K562 (cell line): ENCODE data around the gene MYL12A. TPM values are rescaled to one million over a fixed set of nuclear protein-coding genes. Genes with fewer than 3 reads are reported as not detected.

ENCODE experiments used
- AFF1 ChIP-seq, 2 experiments: fragments of 450-650 bp; IDR thresholded peaks; 2 replicates each; pipeline ENCODE4 v1.6.1; 2018; ENCODE audit warnings: mild to moderate bottlenecking in 2 of 2, low read depth in 1 of 2; ENCODE audit not compliant: partially characterized antibody in 2 of 2
- CBFB ChIP-seq: sonication (generic); formaldehyde crosslinking; IDR thresholded peaks from 2 replicates; pipeline ENCODE4 v1.4.0; 2020; ENCODE audit warnings: mild to moderate bottlenecking, missing genetic modification reagents
- GATAD2A ChIP-seq: fragments of 450-650 bp; IDR thresholded peaks from 2 replicates; pipeline ENCODE4 v1.6.1; 2017
- JUND ChIP-seq, 2 experiments: IDR thresholded peaks; 2 replicates in 1 of 2; 3 replicates in 1 of 2; pipeline ENCODE4 v1.6.1; 2011; ENCODE audit warnings: borderline replicate concordance in 2 of 2, low read depth in 2 of 2, low read length in 2 of 2, improper control_type of control experiment in 1 of 2, missing biosample characterization in 1 of 2, missing genetic modification characterization in 1 of 2, missing genetic modification reagents in 1 of 2
- MBD2 ChIP-seq: sonication (generic); IDR thresholded peaks from 2 replicates; pipeline ENCODE4 v1.6.1; 2016; ENCODE audit warnings: low read depth, borderline replicate concordance
- MEF2A ChIP-seq: IDR thresholded peaks from 2 replicates; pipeline ENCODE4 v1.6.1; 2011; ENCODE audit warnings: low read depth, mild to moderate bottlenecking, low read length, moderate library complexity; ENCODE audit not compliant: control insufficient read depth
- NONO ChIP-seq, 2 experiments: fragments of 200-400 bp in 1 of 2; fragments of 450-650 bp in 1 of 2; formaldehyde crosslinking in 1 of 2; IDR thresholded peaks; 2 replicates each; pipeline ENCODE4 v1.6.1; 2017; ENCODE audit warnings: low read depth in 2 of 2, mild to moderate bottlenecking in 2 of 2, moderate library complexity in 2 of 2, low read length in 1 of 2
- NUFIP1 ChIP-seq: fragments of 450-650 bp; IDR thresholded peaks from 2 replicates; pipeline ENCODE4 v1.6.1; 2018; ENCODE audit not compliant: partially characterized antibody
- PATZ1 ChIP-seq: fragments of 250-450 bp; sonication (Bioruptor Pico); IDR thresholded peaks from 2 replicates; pipeline ENCODE4 v1.5.0; 2020; ENCODE audit warnings: mild to moderate bottlenecking, borderline replicate concordance
- RBM22 ChIP-seq: fragments of 200-400 bp; formaldehyde crosslinking; IDR thresholded peaks from 2 replicates; pipeline ENCODE4 v1.6.1; 2018; ENCODE audit warnings: low read length, low read depth; ENCODE audit not compliant: poor library complexity, severe bottlenecking
- SNIP1 ChIP-seq: fragments of 450-650 bp; IDR thresholded peaks from 2 replicates; pipeline ENCODE4 v1.7.1; 2017; ENCODE audit warnings: low read depth, mild to moderate bottlenecking
- TAF1 ChIP-seq: IDR thresholded peaks from 2 replicates; pipeline ENCODE4 v1.6.1; 2011; ENCODE audit warnings: mild to moderate bottlenecking, low read length, moderate library complexity; ENCODE audit not compliant: insufficient read depth, control insufficient read depth, severe bottlenecking; ENCODE audit errors: extremely low read depth
- TAL1 ChIP-seq: fragments of 450-650 bp; IDR thresholded peaks from 2 replicates; pipeline ENCODE4 v1.6.1; 2016; ENCODE audit warnings: mild to moderate bottlenecking
- TBP ChIP-seq: optimal IDR thresholded peaks from 2 replicates; pipeline ENCODE3; 2011; ENCODE audit warnings: low read depth, low read length, improper control_type of control experiment
- THAP12 ChIP-seq: fragments of 250-450 bp; sonication (Bioruptor Pico); IDR thresholded peaks from 2 replicates; pipeline ENCODE4 v1.9.0; 2021; ENCODE audit warnings: mild to moderate bottlenecking, inconsistent platforms
- ZBTB17 ChIP-seq: fragments of 450-650 bp; formaldehyde crosslinking; IDR thresholded peaks from 2 replicates; pipeline ENCODE4 v1.4.0; 2020; ENCODE audit warnings: mild to moderate bottlenecking
- ZNF174 ChIP-seq: fragments of 250-450 bp; sonication (Bioruptor Pico); IDR thresholded peaks from 2 replicates; pipeline ENCODE4 v1.4.0; 2020; ENCODE audit warnings: mild to moderate bottlenecking
- ZNF699 ChIP-seq: fragments of 250-450 bp; sonication (Bioruptor Pico); IDR thresholded peaks from 2 replicates; pipeline ENCODE4 v1.8.0; 2021; ENCODE audit warnings: mild to moderate bottlenecking, moderate library complexity; ENCODE audit not compliant: insufficient replicate concordance
- polyA plus RNA-seq, 8 experiments: library from polyadenylated mRNA; depleted of rRNA in 4 of 8; stranded (reverse) in 5 of 8; unstranded in 3 of 8; fragments of >200 nt; fragmentation: Nextera tagmentation in 2 of 8; fragmentation: Illumina TruSeq in 1 of 8; extraction: Ambion mirVana in 2 of 8; extraction: Trizol in 1 of 8; gene quantifications; 2 replicates each; pipeline versions ENCODE4 v1.2.1 to v1.2.3, GENCODE V29; 2011 to 2014; ENCODE audit warnings: inconsistent platforms in 1 of 8, missing spikeins in 1 of 8
- total RNA-seq, 7 experiments: library from RNA; depleted of rRNA in 6 of 7; stranded (reverse); fragments of >200 nt in 6 of 7; fragmentation: Illumina TruSeq in 2 of 7; extraction: Trizol in 2 of 7; gene quantifications; 2 replicates each; pipeline versions ENCODE4 v1.2.1 to v1.2.3, GENCODE V29; 2011 to 2021; ENCODE audit warnings: low replicate concordance in 1 of 7

The MYL12A gene
- total and polyA plus RNA-seq, 9 of the 15 experiments (the other 6 are each of a cell fraction or from before 2014, with no cell fraction given) = 308 to 1,031 (median 559) TPM

DNA sequence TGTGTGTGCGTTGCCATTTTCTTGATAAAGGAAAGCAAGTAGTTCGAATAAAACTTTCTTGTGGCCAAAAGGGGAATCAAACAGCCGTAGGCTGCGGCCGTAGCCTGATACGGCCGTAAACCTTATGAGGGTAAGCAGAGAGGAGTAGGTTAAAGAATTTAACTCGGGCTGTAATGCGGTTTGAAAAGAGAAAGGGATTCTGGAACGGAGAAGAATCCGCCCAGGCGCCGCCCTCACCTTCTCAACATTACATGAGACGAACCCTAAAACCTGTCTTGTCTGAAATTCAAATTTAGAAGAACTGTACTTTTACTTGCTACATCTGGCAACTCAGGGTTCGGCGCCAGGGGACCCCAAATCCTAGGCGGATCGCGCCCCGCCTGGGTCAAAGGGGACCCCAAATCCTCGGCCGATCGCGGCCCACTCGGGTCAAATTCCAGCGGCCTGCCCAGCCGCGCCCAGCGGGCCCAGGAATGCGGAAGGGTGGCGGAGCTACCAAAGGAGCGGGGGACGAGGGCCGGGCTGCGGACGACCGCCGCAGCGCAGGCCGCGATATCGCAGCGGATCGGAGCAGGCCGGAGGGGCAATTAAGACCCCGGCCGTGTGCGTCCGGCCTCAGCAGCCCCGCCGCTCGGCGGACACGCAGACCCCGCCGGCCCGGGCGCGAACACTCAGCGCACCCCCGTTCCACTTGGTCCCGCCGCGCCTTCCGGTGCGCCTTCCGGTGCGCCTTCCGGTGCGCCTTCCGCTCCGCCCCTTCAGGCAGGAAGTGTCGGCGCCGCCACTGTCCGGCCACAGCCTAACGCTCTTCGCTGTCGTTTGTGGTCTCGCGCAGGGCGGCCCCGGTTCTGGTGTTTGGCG, 14.0 kb downstream of the MYL12A start, which contains the start of gene MYL12B (continued):
- TF ChIP-seq PATZ1 (0 out of 2 replicates have a peak, but pooled peaks have one; percentile 43), MBD2 (peak; percentile 94), AFF1 (IDR thresholded peaks at IDR 0.05; ENCODE audit: low read depth in 1 of 2, partially characterized antibody in 2 of 2) (peak; percentile 74 to 90), THAP12 (peak; percentile 80; the same call in 1 of the 2 replicates), ZBTB17 (peak; percentile 86), NUFIP1 (peak; percentile 88), GATAD2A (peak; percentile 79; the same call in 1 of the 2 replicates), TBP (peak; percentile 81), NONO (IDR thresholded peaks at IDR 0.05; ENCODE audit: low read depth in 2 of 2, low read length in 1 of 2) (peak; percentile 60 to 100), RBM22 (peak; percentile 29), ZNF699 (CRISPR knock-in tag) (no peak), MEF2A (no peak), JUND (IDR thresholded peaks at IDR 0.05; ENCODE audit: borderline replicate concordance, low read depth, low read length) (peak; percentile 94), JUND (tag; IDR thresholded peaks at IDR 0.05; ENCODE audit: borderline replicate concordance, low read depth, low read length) (no peak; the same call in 1 of the 3 replicates), TAF1 (peak; percentile 73), CBFB (CRISPR knock-in tag) (peak; percentile 75; the same call in 1 of the 2 replicates), ZNF174 (CRISPR knock-in tag) (0 out of 2 replicates have a peak, but pooled peaks have one; percentile 12), TAL1 (no peak), SNIP1 (no peak)
